Measurements from ENCODE around the gene ZNF524.

The ZNF524 gene

GRCh38 chr19:55642153-55643002 is 42.3 kb downstream of the ZNF524 start:
- DNase-seq (ENCODE audit: low read depth), result no peak

GRCh38 chr19:55643003-55643886 is 43.2 kb downstream of the ZNF524 start, which contains the start of gene ZNF581:
Gene ZNF581, plus strand, starts transcription at chr19:55643649. Its CDS starts 923 bp downstream, at chr19:55644572.
- no peak for DNase-seq (ENCODE audit: low read depth)

GRCh38 chr19:55643887-55644176 is 43.7 kb downstream of the ZNF524 start:
- DNase-seq (ENCODE audit: low read depth), result no peak

GRCh38 chr19:55644191-55644833 is 44.2 kb downstream of the ZNF524 start:
- no peak for DNase-seq (ENCODE audit: low read depth)

- DNase-seq (ENCODE audit: low read depth), result no peak
Measured at GRCh38 chr19:55644842-55645511, 44.9 kb downstream of the ZNF524 start.

GRCh38 chr19:55645512-55645881 is 45.4 kb downstream of the ZNF524 start:
- DNase-seq (ENCODE audit: low read depth), result no peak

GRCh38 chr19:55646889-55647731 is 47.0 kb downstream of the ZNF524 start:
- no peak for DNase-seq (ENCODE audit: low read depth)

GRCh38 chr19:55647732-55648584 is 47.9 kb downstream of the ZNF524 start, which contains the start of gene CCDC106:
Gene CCDC106, plus strand, starts transcription at chr19:55648212. Its CDS starts 835 bp downstream, at chr19:55649047.
- DNase-seq (ENCODE audit: low read depth), result no peak

GRCh38 chr19:55648585-55649267 is 48.6 kb downstream of the ZNF524 start:
- no peak for DNase-seq (ENCODE audit: low read depth)

GRCh38 chr19:55649268-55650125 is 49.4 kb downstream of the ZNF524 start:
- no peak for DNase-seq (ENCODE audit: low read depth)

- no peak for DNase-seq (ENCODE audit: low read depth)
Measured at GRCh38 chr19:55650126-55650557, 50.1 kb downstream of the ZNF524 start.

- no peak for DNase-seq (ENCODE audit: low read depth)
Measured at GRCh38 chr19:55650602-55651230, 50.6 kb downstream of the ZNF524 start.

- no peak for DNase-seq (ENCODE audit: low read depth)
Measured at GRCh38 chr19:55651236-55651635, 51.1 kb downstream of the ZNF524 start.

GRCh38 chr19:55652311-55653128 is 52.4 kb downstream of the ZNF524 start:
- DNase-seq (ENCODE audit: low read depth), result no peak
